OCI-LY3 (cell line): ENCODE measurements around the gene GLTP.

ENCODE experiments used
- CTCF ChIP-seq: fragments of 200-600, 300-600 bp; sonication (generic); IDR thresholded peaks from 2 replicates; pipeline ENCODE4 v1.5.1; 2014; ENCODE audit warnings: antibody characterized with exemption, low read length, low read depth
- EZH2phosphoT487 ChIP-seq: fragments of 200-600 bp; shearing (Covaris generic); IDR thresholded peaks from 2 replicates; pipeline ENCODE4 v1.6.1; 2018; ENCODE audit warnings: antibody characterized with exemption, mixed run types, low read depth

- no peak for TF ChIP-seq CTCF
- no peak for TF ChIP-seq EZH2phosphoT487
These were observed 77.5 kb downstream of the GLTP start for GRCh38 chr12:109802828-109803227.
